PC-3 (cell line): ENCODE data around the gene ITGA8. TPM values are rescaled to one million over a fixed set of nuclear protein-coding genes. Genes with fewer than 3 reads are reported as not detected.

Experiments used
- ATAC-seq: fragments of 200-7000 bp; cut with Tn5 transposase; 2 replicates; pipeline ENCODE4 v1.9.1; 2020; ENCODE audit warnings: mild to moderate bottlenecking, moderate library complexity
- BruUV-seq: library from RNA; stranded (reverse); fragments of 400-500 nt; replicated peaks from 2 replicates; lab custom pipeline; 2021; lab: Mats Ljungman, UMichigan
- CTCF ChIA-PET: fragments of 300-600 bp; sonication (Branson Sonifier 250); formaldehyde crosslinking; loops from one replicate; lab custom pipeline; 2022; ENCODE audit warnings: antibody characterized with exemption; lab: Charles Lee
- POLR2A ChIA-PET: fragments of 300-600 bp; sonication (Branson Sonifier 250); formaldehyde crosslinking; loops from one replicate; lab custom pipeline; 2022; ENCODE audit warnings: antibody characterized with exemption; ENCODE audit not compliant: unreplicated experiment; lab: Charles Lee
- DNase-seq: peaks from one replicate; pipeline ENCODE4 v3.0.0-alpha.2; 2015
- H2AFZ ChIP-seq: fragments of 300-600 bp; sonication (generic); 2 replicates; pipeline ENCODE4 v1.6.0; 2016; ENCODE audit warnings: antibody characterized with exemption, low read length
- H3F3A ChIP-seq: fragments of 300-600 bp; sonication (generic); one replicate; pipeline ENCODE4 v1.6.0; 2017; ENCODE audit warnings: antibody characterized with exemption, low read length, control low read depth, mild to moderate bottlenecking; ENCODE audit not compliant: unreplicated experiment
- H3K27ac ChIP-seq: fragments of 300-600 bp; sonication (generic); 2 replicates; pipeline ENCODE4 v1.5.1; 2016; ENCODE audit warnings: mild to moderate bottlenecking, low read length
- H3K27me3 ChIP-seq: fragments of 300-600 bp; sonication (generic); 2 replicates; pipeline ENCODE4 v1.6.1; 2016; ENCODE audit warnings: low read length, mixed read lengths
- H3K36me3 ChIP-seq: fragments of 300-600 bp; sonication (generic); 2 replicates; pipeline ENCODE4 v1.6.1; 2016; ENCODE audit warnings: low read depth, mixed run types, low read length, mixed read lengths
- H3K4me1 ChIP-seq: fragments of 300-600 bp; sonication (generic); 2 replicates; pipeline ENCODE4 v1.5.1; 2016; ENCODE audit warnings: low read length; ENCODE audit not compliant: insufficient read depth
- H3K4me2 ChIP-seq: fragments of 300-600 bp; sonication (generic); 2 replicates; pipeline ENCODE4 v1.6.0; 2016; ENCODE audit warnings: low read length
- H3K4me3 ChIP-seq: fragments of 300-600 bp; sonication (generic); 2 replicates; pipeline ENCODE4 v1.5.1; 2016; ENCODE audit warnings: mild to moderate bottlenecking, low read length, mixed read lengths
- H3K79me2 ChIP-seq: fragments of 300-600 bp; sonication (generic); 2 replicates; pipeline ENCODE4 v1.6.1; 2017; ENCODE audit warnings: low read length, mixed read lengths
- H3K9ac ChIP-seq: fragments of 300-600 bp; sonication (generic); 2 replicates; pipeline ENCODE4 v1.6.0; 2016; ENCODE audit warnings: mild to moderate bottlenecking, low read length
- H3K9me2 ChIP-seq: fragments of 300-600 bp; sonication (generic); replicated peaks from 2 replicates; pipeline ENCODE4 v1.6.1; 2016; ENCODE audit warnings: mixed run types, low read length, mixed read lengths
- H3K9me3 ChIP-seq: fragments of 300-600 bp; sonication (generic); 2 replicates; pipeline ENCODE4 v1.6.1; 2016; ENCODE audit warnings: low read length, mixed read lengths
- H4K20me1 ChIP-seq: fragments of 300-600 bp; sonication (generic); 2 replicates; pipeline ENCODE4 v1.6.1; 2016; ENCODE audit warnings: low read length, mixed read lengths
- EZH2 ChIP-seq: fragments of 300-600 bp; sonication (generic); IDR thresholded peaks from one replicate; pipeline ENCODE4 v1.6.1; 2017; ENCODE audit warnings: antibody characterized with exemption, mild to moderate bottlenecking, low read length; ENCODE audit not compliant: unreplicated experiment
- EZH2phosphoT487 ChIP-seq: fragments of 300-600 bp; sonication (generic); IDR thresholded peaks from 2 replicates; pipeline ENCODE4 v1.6.1; 2018; ENCODE audit warnings: mild to moderate bottlenecking, antibody characterized with exemption, low read length, borderline replicate concordance
- intact Hi-C: fragments of 100-400 bp; cut with micrococcal nuclease; formaldehyde crosslinking; loops from 2 replicates; pipeline ENCODE4 v1.9.0; 2023
- total RNA-seq: library from RNA; depleted of rRNA; stranded (reverse); fragments of >200 nt; gene quantifications from 2 replicates; pipeline ENCODE4 v1.2.3, GENCODE V29; 2014
- TF ChIP-seq, protein P1 (sequence below): fragments of 300-600 bp; sonication (generic); conservative IDR thresholded peaks from 2 replicates; pipeline ENCODE4 v1.5.1; 2017; ENCODE audit warnings: antibody characterized with exemption, low read depth, mild to moderate bottlenecking, low read length

The ITGA8 gene
- total RNA-seq, 1 experiment from 2014 or later, result not detected

DNA sequence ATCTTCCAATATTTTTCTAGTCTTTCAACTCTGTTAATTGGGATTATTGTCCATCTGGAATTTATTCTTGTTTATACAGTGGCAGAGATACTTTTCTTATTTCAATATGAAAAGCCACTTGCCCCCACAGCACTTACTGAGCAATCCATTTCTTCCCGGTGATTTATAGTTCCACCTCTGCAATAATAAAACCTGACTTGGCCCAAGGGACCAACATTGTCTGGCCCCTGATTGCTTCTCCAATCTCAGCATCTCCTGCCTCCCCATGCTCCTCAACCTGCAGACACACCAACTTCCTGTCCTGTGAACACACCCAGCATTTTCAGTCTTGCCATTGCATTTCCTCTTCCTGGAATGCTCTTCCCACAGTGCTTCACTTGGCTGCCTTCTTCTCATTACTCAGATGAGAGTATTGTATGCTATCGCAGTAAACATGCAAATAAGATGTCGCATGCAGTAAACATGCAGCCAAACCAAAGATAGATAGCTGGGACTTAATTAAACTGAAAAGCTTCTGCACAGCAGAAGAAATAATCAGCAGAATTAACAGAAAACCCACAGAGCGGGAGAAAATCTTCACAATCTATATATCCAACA, 19.5 kb downstream of the ITGA8 start:
- Histone ChIP-seq H2AFZ (no peak overlapping the region), H4K20me1 (no peaks in the 10 kb centered on the region), H3K27me3 (peaks cover 5% of the 10 kb centered on the region; the same call in 1 of the 2 replicates), H3K4me3 (no peak overlapping the region), H3K79me2 (no peaks in the 10 kb centered on the region), H3K4me1 (no peaks in the 10 kb centered on the region), H3K27ac (no peak overlapping the region), H3K9me3 (no peaks in the 10 kb centered on the region), H3K4me2 (no peak overlapping the region), H3K36me3 (no peaks in the 10 kb centered on the region), H3K9ac (no peak overlapping the region), H3K9me2 (no peaks in the 10 kb centered on the region), H3F3A (no peaks in the 10 kb centered on the region)
- no TSS peak for BruUV-seq
- DNase-seq, result no peak
- ATAC-seq, result no peak
- CTCF ChIA-PET, result no interaction called here
- no peak for TF ChIP-seq EZH2phosphoT487
- TF ChIP-seq EZH2, result no peak
- TF ChIP-seq, protein P1, sequence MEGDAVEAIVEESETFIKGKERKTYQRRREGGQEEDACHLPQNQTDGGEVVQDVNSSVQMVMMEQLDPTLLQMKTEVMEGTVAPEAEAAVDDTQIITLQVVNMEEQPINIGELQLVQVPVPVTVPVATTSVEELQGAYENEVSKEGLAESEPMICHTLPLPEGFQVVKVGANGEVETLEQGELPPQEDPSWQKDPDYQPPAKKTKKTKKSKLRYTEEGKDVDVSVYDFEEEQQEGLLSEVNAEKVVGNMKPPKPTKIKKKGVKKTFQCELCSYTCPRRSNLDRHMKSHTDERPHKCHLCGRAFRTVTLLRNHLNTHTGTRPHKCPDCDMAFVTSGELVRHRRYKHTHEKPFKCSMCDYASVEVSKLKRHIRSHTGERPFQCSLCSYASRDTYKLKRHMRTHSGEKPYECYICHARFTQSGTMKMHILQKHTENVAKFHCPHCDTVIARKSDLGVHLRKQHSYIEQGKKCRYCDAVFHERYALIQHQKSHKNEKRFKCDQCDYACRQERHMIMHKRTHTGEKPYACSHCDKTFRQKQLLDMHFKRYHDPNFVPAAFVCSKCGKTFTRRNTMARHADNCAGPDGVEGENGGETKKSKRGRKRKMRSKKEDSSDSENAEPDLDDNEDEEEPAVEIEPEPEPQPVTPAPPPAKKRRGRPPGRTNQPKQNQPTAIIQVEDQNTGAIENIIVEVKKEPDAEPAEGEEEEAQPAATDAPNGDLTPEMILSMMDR, result no peak
- POLR2A ChIA-PET, result no interaction called here
- intact Hi-C loops, result no loop called here

DNA sequence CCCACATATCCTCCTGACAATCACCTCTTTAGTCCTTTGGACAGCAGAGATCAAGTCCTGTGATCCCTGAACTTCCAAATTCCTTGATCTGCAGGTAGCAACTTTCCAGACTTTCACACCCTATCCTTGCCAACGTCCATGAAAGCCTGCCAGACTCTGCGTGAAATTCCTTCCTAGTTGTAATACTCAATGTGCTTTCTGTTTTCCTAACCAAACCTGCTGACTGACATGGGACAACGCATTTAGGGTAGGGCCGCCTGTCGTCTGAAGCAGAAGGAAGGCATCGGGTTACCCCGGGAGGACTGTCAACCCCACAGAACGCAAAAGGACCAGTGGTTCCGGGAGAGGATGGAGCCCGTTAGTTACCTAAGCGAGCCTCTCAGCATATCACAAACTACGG, 23.9 kb downstream of the ITGA8 start:
- no peak overlapping the region for H3K4me2 ChIP-seq
- H3K27ac ChIP-seq, result no peak overlapping the region
- peaks cover 5% of the 10 kb centered on the region for H3K27me3 ChIP-seq
- H4K20me1 ChIP-seq, result no peaks in the 10 kb centered on the region
- H3K9me3 ChIP-seq, result no peaks in the 10 kb centered on the region
- intact Hi-C loops, result no loop called here
- POLR2A ChIA-PET, result no interaction called here
- no peaks in the 10 kb centered on the region for H3K4me1 ChIP-seq
- ATAC-seq (no peak), DNase-seq (no peak)
- no peak overlapping the region for H2AFZ ChIP-seq
- no peaks in the 10 kb centered on the region for H3K79me2 ChIP-seq
- H3F3A ChIP-seq, result no peaks in the 10 kb centered on the region
- no peaks in the 10 kb centered on the region for H3K36me3 ChIP-seq
- no peak overlapping the region for H3K9ac ChIP-seq
- no peaks in the 10 kb centered on the region for H3K9me2 ChIP-seq
- CTCF ChIA-PET, result no interaction called here
- no TSS peak for BruUV-seq
- no peak overlapping the region for H3K4me3 ChIP-seq
- TF ChIP-seq EZH2phosphoT487 (no peak), EZH2 (no peak)
- TF ChIP-seq, protein P1, result no peak

DNA sequence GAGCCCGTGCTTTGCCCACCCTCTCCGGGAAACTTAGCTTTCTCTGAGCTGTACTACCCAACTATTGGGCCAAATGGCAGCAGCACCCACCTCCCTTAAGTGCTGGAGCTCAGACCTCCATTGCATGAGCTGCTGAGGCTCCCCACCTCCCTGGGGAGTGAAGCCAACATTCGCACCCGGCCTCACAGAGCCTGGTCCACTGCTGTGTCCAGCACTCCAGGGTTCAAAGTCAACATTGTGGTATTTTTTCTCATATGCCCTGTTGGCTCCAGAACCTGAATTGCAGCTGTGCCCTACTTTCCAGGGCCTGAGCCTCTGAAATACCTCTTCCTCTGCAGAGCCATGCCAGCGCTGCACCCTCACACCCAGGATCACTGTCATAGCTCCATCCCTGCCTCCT, 29.7 kb downstream of the ITGA8 start:
- no peaks in the 10 kb centered on the region for H4K20me1 ChIP-seq
- no peak overlapping the region for H3K4me3 ChIP-seq
- ATAC-seq (no peak), DNase-seq (no peak)
- BruUV-seq, result no TSS peak
- no peak overlapping the region for H3K27ac ChIP-seq
- intact Hi-C loops, result no loop called here
- no peaks in the 10 kb centered on the region for H3K79me2 ChIP-seq
- H3K36me3 ChIP-seq, result no peaks in the 10 kb centered on the region
- H3K9me3 ChIP-seq, result no peaks in the 10 kb centered on the region
- no peaks in the 10 kb centered on the region for H3K9me2 ChIP-seq
- no peak overlapping the region for H3K4me2 ChIP-seq
- H3K9ac ChIP-seq, result no peak overlapping the region
- ChIA-PET CTCF (no interaction called here), POLR2A (no interaction called here)
- H3F3A ChIP-seq, result no peaks in the 10 kb centered on the region
- no peak overlapping the region for H2AFZ ChIP-seq
- TF ChIP-seq, protein P1, result no peak
- no peak for TF ChIP-seq EZH2phosphoT487
- TF ChIP-seq EZH2, result no peak
- H3K27me3 ChIP-seq, result peaks cover 24% of the 10 kb centered on the region
- no peaks in the 10 kb centered on the region for H3K4me1 ChIP-seq
